SU-DHL-6 (cell line): ENCODE results near the gene MAP3K7CL.

Experiments used
- H2AFZ ChIP-seq: fragments of 200-600 bp; sonication (generic); 2 replicates; pipeline ENCODE4 v1.6.1; 2014; ENCODE audit warnings: low read depth, mild to moderate bottlenecking, moderate library complexity, mixed read lengths, antibody characterized with exemption, low read length; ENCODE audit not compliant: severe bottlenecking
- H3F3A ChIP-seq: fragments of 200-600 bp; shearing (Covaris generic); 2 replicates; pipeline ENCODE4 v1.6.0; 2016; ENCODE audit warnings: antibody characterized with exemption, mild to moderate bottlenecking; ENCODE audit not compliant: insufficient read depth
- H3K27ac ChIP-seq: fragments of 200-600 bp; sonication (generic); 2 replicates; pipeline ENCODE4 v1.5.1; 2016; ENCODE audit warnings: low read depth, mild to moderate bottlenecking, low read length, moderate library complexity, mixed read lengths
- H3K27me3 ChIP-seq: fragments of 200-600 bp; sonication (generic), shearing (Covaris generic); 2 replicates; pipeline ENCODE4 v1.6.0; 2014; ENCODE audit warnings: mild to moderate bottlenecking, low read length
- H3K36me3 ChIP-seq: fragments of 200-600 bp; sonication (generic); 2 replicates; pipeline ENCODE4 v1.6.1; 2014; ENCODE audit warnings: mild to moderate bottlenecking, low read length, mixed read lengths
- H3K4me2 ChIP-seq: fragments of 300-600, 200-600 bp; shearing (Covaris generic), sonication (generic); 2 replicates; pipeline ENCODE4 v1.6.0; 2014; ENCODE audit warnings: low read length, low read depth, mild to moderate bottlenecking; ENCODE audit not compliant: poor library complexity, severe bottlenecking
- H3K4me3 ChIP-seq: fragments of 200-600 bp; sonication (generic); 2 replicates; pipeline ENCODE4 v1.5.1; 2014; ENCODE audit warnings: antibody characterized with exemption, low read length, mild to moderate bottlenecking, mixed read lengths; ENCODE audit not compliant: insufficient read depth, poor library complexity, severe bottlenecking
- H3K79me2 ChIP-seq: fragments of 200-600 bp; sonication (generic); 2 replicates; pipeline ENCODE4 v1.6.1; 2014; ENCODE audit warnings: mild to moderate bottlenecking, low read length, moderate library complexity; ENCODE audit not compliant: insufficient read depth
- H3K9ac ChIP-seq: fragments of 200-600 bp; sonication (generic); 2 replicates; pipeline ENCODE4 v1.7.0; 2014; ENCODE audit warnings: mild to moderate bottlenecking, low read length
- H3K9me2 ChIP-seq: fragments of 200-600 bp; sonication (generic); replicated peaks from 2 replicates; pipeline ENCODE4 v1.6.1; 2014; ENCODE audit warnings: low read length; ENCODE audit not compliant: insufficient read depth
- H3K9me3 ChIP-seq: fragments of 200-600 bp; sonication (generic); 2 replicates; pipeline ENCODE4 v1.6.1; 2014; ENCODE audit warnings: low read length, mixed read lengths; ENCODE audit not compliant: insufficient read depth
- H4K20me1 ChIP-seq: fragments of 200-600 bp; sonication (generic); 2 replicates; pipeline ENCODE4 v1.6.1; 2014; ENCODE audit warnings: low read depth, mild to moderate bottlenecking, antibody characterized with exemption, low read length, moderate library complexity, mixed read lengths
- CTCF ChIP-seq: fragments of 200-600 bp; sonication (generic); IDR thresholded peaks from one replicate; pipeline ENCODE4 v1.5.1; 2017; ENCODE audit warnings: antibody characterized with exemption, mild to moderate bottlenecking, low read length, moderate library complexity; ENCODE audit not compliant: insufficient read depth, poor library complexity, severe bottlenecking
- EZH2phosphoT487 ChIP-seq: fragments of 200-600 bp; sonication (generic), shearing (Covaris generic); conservative IDR thresholded peaks from 2 replicates; pipeline ENCODE4 v1.6.1; 2018; ENCODE audit warnings: mild to moderate bottlenecking, antibody characterized with exemption, low read length, moderate library complexity, mixed read lengths

The MAP3K7CL gene

GRCh38 chr21:29170944-29171343 is 40.5 kb downstream of the MAP3K7CL start:
- TF ChIP-seq EZH2phosphoT487, result no peak
- no peak for TF ChIP-seq CTCF
- no peaks in the 10 kb centered on the region for H3K9me3 ChIP-seq
- H3K79me2 ChIP-seq, result no peaks in the 10 kb centered on the region
- no peaks in the 10 kb centered on the region for H4K20me1 ChIP-seq
- H3K9me2 ChIP-seq, result no peaks in the 10 kb centered on the region
- H3K36me3 ChIP-seq, result no peaks in the 10 kb centered on the region
- no peak overlapping the region for H3K4me2 ChIP-seq
- no peaks in the 10 kb centered on the region for H3K27me3 ChIP-seq
- H2AFZ ChIP-seq, result no peak overlapping the region
- no peaks in the 10 kb centered on the region for H3F3A ChIP-seq
- no peak overlapping the region for H3K9ac ChIP-seq
- no peak overlapping the region for H3K4me3 ChIP-seq
- H3K27ac ChIP-seq, result no peak overlapping the region

DNA sequence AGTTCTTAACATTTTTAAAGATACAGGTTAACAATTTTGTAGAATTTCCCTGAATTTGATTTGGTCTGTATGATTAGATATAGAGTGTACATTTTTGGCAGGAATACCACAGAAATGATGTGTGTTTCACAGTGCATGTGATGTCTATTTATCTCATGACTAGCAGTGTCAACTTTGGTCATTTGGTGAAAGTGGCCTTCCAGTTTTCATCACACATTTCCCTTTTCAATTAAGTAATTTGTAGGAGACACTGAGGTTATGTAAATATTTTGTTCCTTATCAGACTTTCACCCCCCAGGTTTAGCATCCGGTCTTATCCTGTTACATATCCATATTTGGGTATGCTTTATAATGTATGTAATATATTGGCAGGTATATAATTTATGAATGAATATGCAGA is 41.8 kb downstream of the MAP3K7CL start:
- Histone ChIP-seq H3K4me2 (no peak overlapping the region), H2AFZ (no peak overlapping the region)
- TF ChIP-seq EZH2phosphoT487 (no peak), CTCF (no peak)

DNA sequence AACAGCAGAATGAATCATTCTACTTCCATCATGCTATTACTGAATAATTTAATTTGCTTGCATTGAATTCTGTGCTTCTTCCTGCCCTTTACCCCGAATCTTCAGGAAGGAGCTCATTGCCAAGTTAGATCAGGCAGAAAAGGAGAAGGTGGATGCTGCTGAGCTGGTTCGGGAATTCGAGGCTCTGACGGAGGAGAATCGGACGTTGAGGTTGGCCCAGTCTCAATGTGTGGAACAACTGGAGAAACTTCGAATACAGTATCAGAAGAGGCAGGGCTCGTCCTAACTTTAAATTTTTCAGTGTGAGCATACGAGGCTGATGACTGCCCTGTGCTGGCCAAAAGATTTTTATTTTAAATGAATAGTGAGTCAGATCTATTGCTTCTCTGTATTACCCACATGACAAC is 44.2 kb downstream of the MAP3K7CL start:
- Histone ChIP-seq H3K4me2 (no peak overlapping the region), H3K9me3 (no peaks in the 10 kb centered on the region), H3K9me2 (no peaks in the 10 kb centered on the region), H4K20me1 (no peaks in the 10 kb centered on the region), H3K9ac (no peak overlapping the region), H3K27ac (no peak overlapping the region), H3F3A (no peaks in the 10 kb centered on the region), H3K27me3 (no peaks in the 10 kb centered on the region), H3K36me3 (no peaks in the 10 kb centered on the region), H3K79me2 (no peaks in the 10 kb centered on the region), H3K4me3 (no peak overlapping the region), H2AFZ (no peak overlapping the region)
- TF ChIP-seq EZH2phosphoT487 (no peak), CTCF (no peak)

More for the DNA sequence above, 41.8 kb downstream of the MAP3K7CL start:
- Histone ChIP-seq H3K9me3 (no peaks in the 10 kb centered on the region), H3K27ac (no peak overlapping the region), H3K79me2 (no peaks in the 10 kb centered on the region), H3K9me2 (no peaks in the 10 kb centered on the region), H3K4me3 (no peak overlapping the region), H4K20me1 (no peaks in the 10 kb centered on the region), H3K9ac (no peak overlapping the region), H3F3A (no peaks in the 10 kb centered on the region), H3K36me3 (no peaks in the 10 kb centered on the region), H3K27me3 (no peaks in the 10 kb centered on the region)
